Caco-2 (cell line): ENCODE measurements around the gene TMPRSS3. TPM values are rescaled to one million over a fixed set of nuclear protein-coding genes. Genes with fewer than 3 reads are reported as not detected.

Experiments used
- BruUV-seq: library from RNA; stranded (reverse); fragments of 400-500 nt; replicated peaks from 2 replicates; lab custom pipeline; 2021; lab: Mats Ljungman, UMichigan
- CTCF ChIA-PET: fragments of 300-600 bp; sonication (Branson Sonifier 250); formaldehyde crosslinking; loops from one replicate; lab custom pipeline; 2022; ENCODE audit warnings: antibody characterized with exemption; lab: Charles Lee
- POLR2A ChIA-PET: fragments of 300-600 bp; sonication (Branson Sonifier 250); formaldehyde crosslinking; loops from one replicate; lab custom pipeline; 2022; ENCODE audit warnings: antibody characterized with exemption; lab: Charles Lee
- DNase-seq, 2 experiments: peaks; one replicate each; pipeline versions ENCODE4 v3.0.0 to v3.0.0-alpha.2; 2020 to 2022
- H3K27me3 ChIP-seq: replicated peaks from 2 replicates; pipeline ENCODE4 v1.6.0; 2011; ENCODE audit warnings: low read length; ENCODE audit not compliant: control insufficient read depth, insufficient read depth
- H3K36me3 ChIP-seq: 2 replicates; pipeline ENCODE4 v1.5.1; 2011; ENCODE audit warnings: low read length; ENCODE audit not compliant: control insufficient read depth, insufficient read depth
- H3K4me1 ChIP-seq: fragments of 250-450 bp; sonication (Bioruptor Pico); 2 replicates; pipeline ENCODE4 v1.5.1; 2020; ENCODE audit warnings: mild to moderate bottlenecking
- H3K4me3 ChIP-seq: 2 replicates; pipeline ENCODE4 v1.5.1; 2011; ENCODE audit warnings: low read depth, mild to moderate bottlenecking, control low read depth, low read length
- H3K9me3 ChIP-seq: fragments of 250-450 bp; sonication (Bioruptor Pico); 2 replicates; pipeline ENCODE4 v1.5.1; 2020; ENCODE audit warnings: mild to moderate bottlenecking, moderate library complexity
- H3K27ac Mint-ChIP-seq: one replicate; pipeline ENCODE4 v1.8.0; 2022; ENCODE audit warnings: mixed read lengths; ENCODE audit not compliant: unreplicated experiment
- H3K27me3 Mint-ChIP-seq: one replicate; pipeline ENCODE4 v1.8.0; 2022; ENCODE audit warnings: mixed read lengths; ENCODE audit not compliant: insufficient read depth, unreplicated experiment
- H3K36me3 Mint-ChIP-seq: one replicate; pipeline ENCODE4 v1.8.0; 2022; ENCODE audit warnings: mild to moderate bottlenecking, mixed read lengths; ENCODE audit not compliant: insufficient read depth, unreplicated experiment
- H3K4me1 Mint-ChIP-seq: one replicate; pipeline ENCODE4 v1.8.0; 2022; ENCODE audit warnings: low read depth, mixed read lengths; ENCODE audit not compliant: unreplicated experiment
- H3K4me3 Mint-ChIP-seq: one replicate; pipeline ENCODE4 v1.8.0; 2022; ENCODE audit warnings: mild to moderate bottlenecking, moderate library complexity, mixed read lengths; ENCODE audit not compliant: unreplicated experiment
- H3K9me3 Mint-ChIP-seq: one replicate; pipeline ENCODE4 v1.8.0; 2022; ENCODE audit warnings: mixed read lengths; ENCODE audit not compliant: unreplicated experiment
- CTCF ChIP-seq, 2 experiments: fragments of 200-600 bp in 1 of 2; IDR thresholded peaks; 1 replicate in 1 of 2; 2 replicates in 1 of 2; pipeline versions ENCODE4 v1.5.1 to v1.8.0; 2011 to 2022; ENCODE audit warnings: antibody characterized with exemption in 1 of 2, control low read depth in 1 of 2, inconsistent platforms in 1 of 2, low read depth in 1 of 2, low read length in 1 of 2, mild to moderate bottlenecking in 1 of 2, moderate library complexity in 1 of 2; ENCODE audit not compliant: insufficient read depth in 1 of 2, severe bottlenecking in 1 of 2, unreplicated experiment in 1 of 2
- intact Hi-C: fragments of 100-400 bp; cut with micrococcal nuclease; formaldehyde crosslinking; loops from one replicate; pipeline ENCODE4 v1.10.0; 2022; ENCODE audit not compliant: unreplicated experiment
- total RNA-seq: library from RNA; stranded (reverse); gene quantifications from 2 replicates; pipeline ENCODE4 v1.2.3, GENCODE V29; 2022

Gene TMPRSS3
- total RNA-seq, 1 experiment from 2014 or later: not detected

GRCh38 chr21:42424914-42425541 lies 29.2 kb upstream of the TMPRSS3 start:
- H3K27me3 Mint-ChIP-seq: peaks cover 9% of the 10 kb centered on the region
- POLR2A ChIA-PET: no interaction called here
- no peak overlapping the region for H3K27ac Mint-ChIP-seq
- H3K9me3 Mint-ChIP-seq: no peaks in the 10 kb centered on the region
- Histone ChIP-seq H3K4me1 (no peaks in the 10 kb centered on the region), H3K4me3 (no peak overlapping the region), H3K36me3 (no peaks in the 10 kb centered on the region), H3K9me3 (no peaks in the 10 kb centered on the region), H3K27me3 (no peaks in the 10 kb centered on the region)
- intact Hi-C loops: no loop called here
- CTCF ChIA-PET: no interaction called here
- no peaks in the 10 kb centered on the region for H3K36me3 Mint-ChIP-seq
- no peak for DNase-seq
- no peak overlapping the region for H3K4me3 Mint-ChIP-seq
- BruUV-seq: no TSS peak
- TF ChIP-seq CTCF (IDR thresholded peaks at IDR 0.05; ENCODE audit: insufficient read depth in 1 of 2, low read depth in 1 of 2, low read length in 1 of 2, severe bottlenecking in 1 of 2, unreplicated experiment in 1 of 2): no peak
- peaks cover 6% of the 10 kb centered on the region for H3K4me1 Mint-ChIP-seq

GRCh38 chr21:42423685-42424084 lies 27.8 kb upstream of the TMPRSS3 start:
- no peak overlapping the region for H3K4me3 Mint-ChIP-seq
- POLR2A ChIA-PET: no interaction called here
- no peaks in the 10 kb centered on the region for H3K36me3 ChIP-seq
- no peaks in the 10 kb centered on the region for H3K36me3 Mint-ChIP-seq
- H3K27me3 Mint-ChIP-seq: peaks cover 13% of the 10 kb centered on the region
- intact Hi-C loops: no loop called here
- DNase-seq: no peak
- CTCF ChIA-PET: interaction anchor here (0.7 kb wide), 1 partner anchor 241 kb away, joined by 3 read pairs; no protein-coding TSS in a partner anchor
- no peaks in the 10 kb centered on the region for H3K9me3 Mint-ChIP-seq
- H3K27ac Mint-ChIP-seq: no peak overlapping the region
- H3K4me1 ChIP-seq: no peaks in the 10 kb centered on the region
- no peak for TF ChIP-seq CTCF (IDR thresholded peaks at IDR 0.05; ENCODE audit: insufficient read depth in 1 of 2, low read depth in 1 of 2, low read length in 1 of 2, severe bottlenecking in 1 of 2, unreplicated experiment in 1 of 2)
- no TSS peak for BruUV-seq
- H3K27me3 ChIP-seq: no peaks in the 10 kb centered on the region
- H3K4me1 Mint-ChIP-seq: peaks cover 6% of the 10 kb centered on the region
- no peaks in the 10 kb centered on the region for H3K9me3 ChIP-seq
- no peak overlapping the region for H3K4me3 ChIP-seq

GRCh38 chr21:42423197-42423675 lies 27.4 kb upstream of the TMPRSS3 start:
- Mint-ChIP-seq H3K9me3 (no peaks in the 10 kb centered on the region), H3K36me3 (no peaks in the 10 kb centered on the region), H3K27me3 (peaks cover 13% of the 10 kb centered on the region), H3K4me1 (peaks cover 6% of the 10 kb centered on the region), H3K27ac (no peak overlapping the region), H3K4me3 (no peak overlapping the region)
- no peak for DNase-seq
- Histone ChIP-seq H3K9me3 (no peaks in the 10 kb centered on the region), H3K36me3 (no peaks in the 10 kb centered on the region), H3K4me1 (no peaks in the 10 kb centered on the region), H3K4me3 (no peak overlapping the region), H3K27me3 (no peaks in the 10 kb centered on the region)
- CTCF ChIA-PET: interaction anchor here (0.7 kb wide), 1 partner anchor 242 kb away, joined by 3 read pairs; no protein-coding TSS in a partner anchor
- intact Hi-C loops: no loop called here
- POLR2A ChIA-PET: no interaction called here
- TF ChIP-seq CTCF (IDR thresholded peaks at IDR 0.05; ENCODE audit: insufficient read depth in 1 of 2, low read depth in 1 of 2, low read length in 1 of 2, severe bottlenecking in 1 of 2, unreplicated experiment in 1 of 2): no peak
- no TSS peak for BruUV-seq
